ENCODE measurements around the gene FHL3. TPM values are rescaled to one million over a fixed set of nuclear protein-coding genes. Genes with fewer than 3 reads are reported as not detected.

FHL3 gene
- total and polyA plus RNA-seq, 2 of the 4 experiments (the other 2 are of a cell fraction): 11.5 to 27.1 TPM

- TF ChIP-seq NFE2L2 (IDR thresholded peaks at IDR 0.05; ENCODE audit: low read depth, low read length): no peak
Measured at GRCh38 chr1:38046884-38047602, 41.7 kb upstream of the FHL3 start (continued).

- peak; percentile 2; the same call in 1 of the 2 replicates for ATAC-seq (ENCODE audit: low read depth)
- BruUV-seq (replicated peaks): no TSS peak
- no peaks in the 10 kb centered on the region for H3K4me1 ChIP-seq (ENCODE audit: control insufficient read depth, insufficient read depth, low read length)
- no peak within 1 kb of the TSS for H3K14ac ChIP-seq (replicated peaks; ENCODE audit: low read depth, low read length)
- peak within 1 kb of the TSS; percentile 97 for H2AFZ ChIP-seq (replicated peaks; ENCODE audit: low read length, poor library complexity)
- H3K56ac ChIP-seq (ENCODE audit: extremely low read depth, insufficient read depth, low read length): no peak within 1 kb of the TSS; the same call in 1 of the 2 replicates
- H4K91ac ChIP-seq (ENCODE audit: insufficient read depth, low read depth, low read length): no peak within 1 kb of the TSS
- no peak within 1 kb of the TSS for H2BK20ac ChIP-seq (ENCODE audit: low read depth, low read length)
- H2AK9ac ChIP-seq (replicated peaks; ENCODE audit: low read depth, low read length, poor library complexity): peak within 1 kb of the TSS; percentile 11
- H4K20me1 ChIP-seq (ENCODE audit: insufficient read depth, low read length): no peaks in the 10 kb centered on the region
- H4K5ac ChIP-seq (ENCODE audit: low read depth, low read length): no peak within 1 kb of the TSS
- H3K36me3 ChIP-seq (ENCODE audit: control insufficient read depth, insufficient read depth, low read length): no peaks in the 10 kb centered on the region
- ChIA-PET POLR2A (ENCODE audit: unreplicated experiment) (interaction anchor here (1.4 kb wide), 1 partner anchor 50 kb away, joined by 4 read pairs; no protein-coding TSS in a partner anchor), CTCF (interaction anchor here (0.8 kb wide), 1 partner anchor 476 kb away, joined by 3 read pairs; no protein-coding TSS in a partner anchor)
- H2BK15ac ChIP-seq (ENCODE audit: low read depth, low read length): no peak within 1 kb of the TSS
- intact Hi-C loops (cut with micrococcal nuclease): no loop called here
- H3K27me3 ChIP-seq (ENCODE audit: control insufficient read depth, insufficient read depth, low read length): peaks cover 72% of the 10 kb centered on the region
- H4K8ac ChIP-seq (ENCODE audit: low read depth in 2 of 2, low read length in 2 of 2): no peak within 1 kb of the TSS
- no peak within 1 kb of the TSS for H3K27ac ChIP-seq (ENCODE audit: insufficient read depth, low read length)
- H3K9me1 ChIP-seq (ENCODE audit: insufficient read depth, low read length): no peaks in the 10 kb centered on the region
- H3K79me1 ChIP-seq (ENCODE audit: low read depth in 1 of 2, low read length in 2 of 2): no peaks in the 10 kb centered on the region
- H3K4me2 ChIP-seq (ENCODE audit: low read depth, low read length): peak within 1 kb of the TSS; percentile 88
- DNase-seq: no peak
- WGBS, 2 experiments (ENCODE audit: extremely low coverage in 2 of 2, insufficient read length in 1 of 2): 1% methylated on average over 38 of the region's 92 CpGs; no CpG with 5 or more reads in 1 of the 2 experiments
- 0 out of 2 replicates have a peak, but pooled peaks cover 2% of the 10 kb centered on the region for H3K9me3 ChIP-seq (ENCODE audit: control insufficient read depth, insufficient read depth, low read length)
- no peak within 1 kb of the TSS for H2AK5ac ChIP-seq (ENCODE audit: low read depth, low read length)
- TF ChIP-seq, protein P1, sequence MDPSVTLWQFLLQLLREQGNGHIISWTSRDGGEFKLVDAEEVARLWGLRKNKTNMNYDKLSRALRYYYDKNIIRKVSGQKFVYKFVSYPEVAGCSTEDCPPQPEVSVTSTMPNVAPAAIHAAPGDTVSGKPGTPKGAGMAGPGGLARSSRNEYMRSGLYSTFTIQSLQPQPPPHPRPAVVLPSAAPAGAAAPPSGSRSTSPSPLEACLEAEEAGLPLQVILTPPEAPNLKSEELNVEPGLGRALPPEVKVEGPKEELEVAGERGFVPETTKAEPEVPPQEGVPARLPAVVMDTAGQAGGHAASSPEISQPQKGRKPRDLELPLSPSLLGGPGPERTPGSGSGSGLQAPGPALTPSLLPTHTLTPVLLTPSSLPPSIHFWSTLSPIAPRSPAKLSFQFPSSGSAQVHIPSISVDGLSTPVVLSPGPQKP (IDR thresholded peaks at IDR 0.05; ENCODE audit: borderline replicate concordance, low read depth, low read length): no peak
- no peak for TF ChIP-seq CTCF (conservative IDR thresholded peaks at IDR 0.05; ENCODE audit: low read depth, low read length)
- TF ChIP-seq MAFK (IDR thresholded peaks at IDR 0.05; ENCODE audit: low read depth, low read length): no peak
- no peak for TF ChIP-seq NFE2L2 (IDR thresholded peaks at IDR 0.05; ENCODE audit: low read depth, low read length)
- TF ChIP-seq, protein P2, sequence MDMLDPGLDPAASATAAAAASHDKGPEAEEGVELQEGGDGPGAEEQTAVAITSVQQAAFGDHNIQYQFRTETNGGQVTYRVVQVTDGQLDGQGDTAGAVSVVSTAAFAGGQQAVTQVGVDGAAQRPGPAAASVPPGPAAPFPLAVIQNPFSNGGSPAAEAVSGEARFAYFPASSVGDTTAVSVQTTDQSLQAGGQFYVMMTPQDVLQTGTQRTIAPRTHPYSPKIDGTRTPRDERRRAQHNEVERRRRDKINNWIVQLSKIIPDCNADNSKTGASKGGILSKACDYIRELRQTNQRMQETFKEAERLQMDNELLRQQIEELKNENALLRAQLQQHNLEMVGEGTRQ (IDR thresholded peaks at IDR 0.05; ENCODE audit: low read depth, low read length): no peak
- no peak within 1 kb of the TSS for H2BK120ac ChIP-seq (ENCODE audit: low read depth, low read length)
- H3K4me3 ChIP-seq (ENCODE audit: insufficient read depth, low read depth, low read length): peak within 1 kb of the TSS; percentile 48
- no peak within 1 kb of the TSS for H2BK5ac ChIP-seq (ENCODE audit: low read depth, low read length, poor library complexity, severe bottlenecking)
- no peak within 1 kb of the TSS for H3K18ac ChIP-seq (ENCODE audit: low read depth, low read length)
- H3K23ac ChIP-seq (ENCODE audit: low read depth, low read length): no peak within 1 kb of the TSS
- in situ Hi-C loops (cut with MboI; ENCODE audit: low sequenced_read_pairs): no loop called here
- no peak within 1 kb of the TSS for H3K4ac ChIP-seq (ENCODE audit: low read depth, low read length)
- no peak within 1 kb of the TSS for H3K9ac ChIP-seq (ENCODE audit: low read depth, low read length)
- dilution Hi-C loops (cut with HindIII; ENCODE audit: low sequenced_read_pairs, unreplicated experiment): no loop called here
Measured at GRCh38 chr1:38046333-38046883, 41.1 kb upstream of the FHL3 start, which contains the start of gene POU3F1. Gene POU3F1, minus strand, starts transcription at chr1:38046793. Its CDS starts 50 bp downstream, at chr1:38046743.

Data from IMR-90 (cell line).